RPMI8226 (cell line): ENCODE data around the gene PREB.

Source experiments
- DNase-seq: peaks from one replicate; pipeline ENCODE4 v3.0.0-alpha.2; 2015

Gene PREB

GRCh38 chr2:27094353-27094984 lies 40.0 kb downstream of the PREB start:
- no peak for DNase-seq

GRCh38 chr2:27093430-27094352 lies 40.7 kb downstream of the PREB start:
- DNase-seq, result no peak

GRCh38 chr2:27092696-27093429 lies 41.6 kb downstream of the PREB start:
- DNase-seq, result no peak

- no peak for DNase-seq
Observed at GRCh38 chr2:27091746-27092695, 42.4 kb downstream of the PREB start.

GRCh38 chr2:27089111-27089954 lies 45.1 kb downstream of the PREB start:
- no peak for DNase-seq

- no peak for DNase-seq
Observed at GRCh38 chr2:27088634-27089033, 45.8 kb downstream of the PREB start.

GRCh38 chr2:27087823-27088410 lies 46.5 kb downstream of the PREB start:
- DNase-seq, result no peak

GRCh38 chr2:27086724-27087593 lies 47.5 kb downstream of the PREB start, which contains the start of gene KHK:
Gene KHK (plus strand): TSS chr2:27086772. CDS start chr2:27087260, 488 bp downstream.
- DNase-seq, result peak; percentile 95

- peak; percentile 45 for DNase-seq
Observed at GRCh38 chr2:27086090-27086723, 48.2 kb downstream of the PREB start.

- DNase-seq, result peak; percentile 73
Observed at GRCh38 chr2:27085673-27086089, 48.8 kb downstream of the PREB start.

GRCh38 chr2:27085062-27085672 lies 49.3 kb downstream of the PREB start:
- DNase-seq, result no peak

- DNase-seq, result no peak
Observed at GRCh38 chr2:27084297-27085061, 50.0 kb downstream of the PREB start.

- no peak for DNase-seq
Observed at GRCh38 chr2:27083410-27084296, 50.8 kb downstream of the PREB start.

GRCh38 chr2:27082773-27083409 lies 51.5 kb downstream of the PREB start:
- DNase-seq, result no peak

- peak; percentile 23 for DNase-seq
Observed at GRCh38 chr2:27081984-27082772, 52.3 kb downstream of the PREB start.
